GM18520 (cell line): ENCODE measurements around the gene TMEM141.
A peak's percentile ranks its signal among the peaks of the same experiment; 100 is the strongest.
"Not testable (repeated sequence)": the region's sequence is repeated elsewhere in the genome, so short reads cannot be mapped to it uniquely, and the experiment has no call there.

ENCODE experiments used
- ATAC-seq: cut with Tn5 transposase; IDR thresholded peaks from one replicate; pipeline ENCODE4 v1.9.1; 2021; ENCODE audit not compliant: unreplicated experiment

TMEM141 gene

GRCh38 chr9:136831002-136831719, 40.0 kb downstream of the TMEM141 start:
- no peak for ATAC-seq

- no peak for ATAC-seq
Measured at GRCh38 chr9:136831720-136832104, 40.6 kb downstream of the TMEM141 start.

DNA sequence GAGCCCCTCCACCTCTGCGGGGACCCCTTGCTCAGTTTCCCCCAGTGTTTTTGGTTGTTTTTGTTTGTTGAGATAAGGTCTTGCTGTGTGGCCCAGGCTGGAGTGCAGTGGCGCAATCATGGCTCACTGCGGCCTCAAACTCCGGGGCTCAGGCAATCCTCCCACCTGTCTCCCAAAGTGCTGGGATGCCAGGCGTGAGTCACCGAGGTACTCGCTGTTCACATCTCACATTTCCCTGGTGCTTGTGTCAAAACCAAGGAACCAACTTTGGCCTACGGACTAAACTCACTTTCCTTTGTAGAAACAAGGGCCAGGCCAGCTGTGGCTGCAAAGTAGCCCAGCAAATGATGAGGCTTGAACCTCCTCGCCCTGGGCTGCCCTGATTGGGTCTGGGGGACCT, 41.4 kb downstream of the TMEM141 start:
- no peak for ATAC-seq

- ATAC-seq: not testable (repeated sequence)
Measured at GRCh38 chr9:136833381-136834048, 42.4 kb downstream of the TMEM141 start.

DNA sequence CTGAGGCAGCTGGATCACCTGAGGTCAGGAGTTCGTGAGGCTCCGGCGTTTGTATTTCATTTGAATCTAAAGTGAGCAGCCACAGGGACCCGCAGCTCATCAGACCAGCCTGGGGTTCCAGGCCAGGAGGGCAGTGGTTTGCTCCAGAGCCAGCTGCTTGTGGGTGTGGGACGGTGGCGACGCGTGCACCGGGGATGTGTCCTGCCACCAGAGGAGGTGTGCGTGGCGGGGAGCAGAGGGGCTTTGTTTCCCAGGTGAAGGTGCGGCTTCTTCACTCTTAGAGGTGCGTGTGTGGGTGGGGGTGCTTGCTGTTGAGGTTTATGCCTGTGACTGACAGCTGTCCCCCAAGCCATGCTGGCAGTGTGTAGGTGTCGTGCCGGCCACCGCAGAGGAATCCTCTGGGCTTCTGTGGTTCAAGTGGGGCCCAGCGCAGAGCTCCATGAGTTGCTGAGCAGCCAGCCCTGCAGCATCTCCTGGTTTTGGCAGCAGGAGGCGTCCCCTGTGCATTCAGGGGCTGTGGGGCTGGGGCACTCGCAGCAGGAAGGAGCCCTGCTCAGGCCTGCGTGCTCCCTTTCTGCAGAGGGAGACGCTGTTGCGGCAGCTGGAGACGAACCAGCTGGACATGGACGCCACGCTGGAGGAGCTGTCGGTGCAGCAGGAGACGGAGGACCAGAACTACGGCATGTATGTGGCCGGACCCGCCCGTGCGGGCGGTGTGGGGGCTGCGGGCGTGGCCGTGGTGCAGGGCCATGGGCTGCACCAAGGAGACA, 44.2 kb downstream of the TMEM141 start:
- no peak for ATAC-seq

DNA sequence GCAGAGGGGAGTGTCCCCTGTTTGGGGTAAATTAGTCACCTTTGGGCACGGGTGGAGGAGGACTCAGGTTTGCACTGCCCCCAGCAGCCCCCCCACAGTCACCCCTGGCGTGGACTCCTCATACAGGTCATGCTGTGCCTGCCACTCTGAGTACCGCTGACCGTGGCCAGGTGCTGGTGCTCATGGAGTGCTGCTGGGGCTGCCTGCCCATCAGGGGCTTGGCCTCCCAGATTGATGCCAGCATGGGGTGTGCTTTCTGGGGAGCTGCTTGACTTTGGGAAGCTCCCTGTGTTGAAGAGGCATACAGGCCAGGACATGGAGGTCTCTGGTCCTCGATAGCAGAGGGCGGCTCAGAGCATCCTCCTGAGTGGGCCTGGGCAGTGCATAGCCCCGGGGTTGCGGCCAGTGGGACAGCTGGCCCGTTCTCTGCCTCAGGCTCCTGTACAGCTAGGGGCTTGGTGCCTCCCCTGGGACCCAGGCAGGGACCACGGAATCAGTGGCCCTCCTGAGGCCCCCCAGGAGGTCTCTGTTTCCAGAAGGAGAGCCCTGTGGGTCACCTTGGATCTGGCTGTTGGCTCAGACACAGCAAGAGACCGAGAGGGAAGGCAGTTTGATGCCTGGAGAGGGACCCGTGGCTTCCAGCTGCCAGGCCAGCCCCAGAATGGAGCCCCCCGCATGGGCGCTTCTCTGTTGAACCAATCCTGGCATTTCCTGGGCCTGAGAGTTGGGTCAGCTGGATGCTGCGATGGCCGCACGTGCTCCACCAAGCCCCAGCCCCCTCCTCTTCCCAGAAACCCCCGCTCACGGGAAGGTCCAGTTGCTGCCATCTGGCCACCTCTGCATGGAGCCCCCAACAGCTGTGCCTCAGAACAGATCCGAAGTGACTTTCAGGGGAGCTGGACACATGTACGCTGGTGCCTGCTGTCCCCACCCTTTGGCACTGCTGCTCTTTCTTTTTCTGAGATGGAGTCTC, 45.1 kb downstream of the TMEM141 start:
- no peak for ATAC-seq

DNA sequence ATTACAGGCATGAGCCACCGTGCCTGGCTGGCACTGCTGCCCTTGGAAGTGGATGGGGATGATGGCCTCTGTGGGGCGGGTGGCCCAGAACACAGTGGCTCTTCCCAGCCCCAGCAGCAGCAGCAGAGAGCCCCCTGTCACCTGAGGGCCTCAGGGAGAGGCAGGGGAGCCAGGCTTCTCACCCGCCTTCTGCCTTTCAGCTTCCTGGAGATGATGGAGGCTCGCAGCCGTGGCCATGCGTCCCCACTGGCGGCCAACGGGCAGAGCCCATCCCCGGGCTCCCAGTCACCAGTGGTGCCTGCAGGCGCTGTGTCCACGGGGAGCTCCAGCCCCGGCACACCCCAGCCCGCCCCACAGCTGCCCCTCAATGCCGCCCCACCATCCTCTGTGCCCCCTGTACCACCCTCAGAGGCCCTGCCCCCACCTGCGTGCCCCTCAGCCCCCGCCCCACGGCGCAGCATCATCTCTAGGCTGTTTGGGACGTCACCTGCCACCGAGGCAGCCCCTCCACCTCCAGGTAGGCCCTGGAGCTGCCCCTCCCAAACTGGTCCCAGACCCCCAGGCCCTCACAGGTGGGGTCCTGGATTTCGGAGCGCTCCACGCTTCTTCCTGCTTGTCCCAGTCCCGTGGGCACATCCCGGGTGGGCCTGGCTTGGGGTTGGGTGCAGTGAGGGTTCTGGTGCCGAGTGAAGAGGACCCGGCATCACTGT, 46.2 kb downstream of the TMEM141 start:
- ATAC-seq: no peak

GRCh38 chr9:136837856-136838277, 46.7 kb downstream of the TMEM141 start:
- not testable (repeated sequence) for ATAC-seq

DNA sequence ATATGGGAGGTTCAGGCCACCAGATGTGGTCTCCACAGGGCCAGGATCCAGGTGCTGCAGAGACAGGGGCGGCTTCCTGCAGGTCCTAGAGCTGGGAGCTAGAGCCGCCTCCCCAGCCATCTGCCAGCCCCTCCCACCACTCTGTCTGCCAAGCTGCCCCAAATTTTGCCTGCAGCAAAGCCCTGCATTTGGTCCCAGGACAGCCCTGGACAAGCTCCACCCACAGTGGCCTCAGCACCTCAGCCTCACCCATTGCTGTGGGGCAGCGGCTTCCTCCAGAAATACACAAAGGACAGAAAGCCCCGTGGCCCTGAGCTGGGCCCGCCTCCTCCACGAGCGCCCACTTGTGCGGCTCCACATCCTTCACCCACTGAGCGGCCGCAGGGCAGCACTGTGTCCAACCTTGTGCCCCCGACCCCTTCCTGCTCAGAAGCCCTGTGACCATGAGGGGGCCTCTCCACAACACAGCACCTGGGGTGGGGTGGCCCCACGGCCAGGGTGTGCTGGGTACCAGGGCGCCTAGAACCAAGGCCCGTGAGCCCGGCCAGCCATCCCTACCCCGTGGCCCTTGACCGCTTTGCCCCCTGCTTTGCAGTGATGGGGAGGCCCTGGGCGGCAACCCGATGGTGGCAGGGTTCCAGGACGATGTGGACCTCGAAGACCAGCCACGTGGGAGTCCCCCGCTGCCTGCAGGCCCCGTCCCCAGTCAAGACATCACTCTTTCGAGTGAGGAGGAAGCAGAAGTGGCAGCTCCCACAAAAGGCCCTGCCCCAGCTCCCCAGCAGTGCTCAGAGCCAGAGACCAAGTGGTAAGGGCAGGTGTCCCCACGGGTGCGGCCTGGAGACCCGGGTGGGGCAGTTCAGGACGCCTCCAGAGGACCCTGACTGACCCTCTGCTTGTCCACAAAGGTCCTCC, 47.4 kb downstream of the TMEM141 start:
- ATAC-seq: no peak

DNA sequence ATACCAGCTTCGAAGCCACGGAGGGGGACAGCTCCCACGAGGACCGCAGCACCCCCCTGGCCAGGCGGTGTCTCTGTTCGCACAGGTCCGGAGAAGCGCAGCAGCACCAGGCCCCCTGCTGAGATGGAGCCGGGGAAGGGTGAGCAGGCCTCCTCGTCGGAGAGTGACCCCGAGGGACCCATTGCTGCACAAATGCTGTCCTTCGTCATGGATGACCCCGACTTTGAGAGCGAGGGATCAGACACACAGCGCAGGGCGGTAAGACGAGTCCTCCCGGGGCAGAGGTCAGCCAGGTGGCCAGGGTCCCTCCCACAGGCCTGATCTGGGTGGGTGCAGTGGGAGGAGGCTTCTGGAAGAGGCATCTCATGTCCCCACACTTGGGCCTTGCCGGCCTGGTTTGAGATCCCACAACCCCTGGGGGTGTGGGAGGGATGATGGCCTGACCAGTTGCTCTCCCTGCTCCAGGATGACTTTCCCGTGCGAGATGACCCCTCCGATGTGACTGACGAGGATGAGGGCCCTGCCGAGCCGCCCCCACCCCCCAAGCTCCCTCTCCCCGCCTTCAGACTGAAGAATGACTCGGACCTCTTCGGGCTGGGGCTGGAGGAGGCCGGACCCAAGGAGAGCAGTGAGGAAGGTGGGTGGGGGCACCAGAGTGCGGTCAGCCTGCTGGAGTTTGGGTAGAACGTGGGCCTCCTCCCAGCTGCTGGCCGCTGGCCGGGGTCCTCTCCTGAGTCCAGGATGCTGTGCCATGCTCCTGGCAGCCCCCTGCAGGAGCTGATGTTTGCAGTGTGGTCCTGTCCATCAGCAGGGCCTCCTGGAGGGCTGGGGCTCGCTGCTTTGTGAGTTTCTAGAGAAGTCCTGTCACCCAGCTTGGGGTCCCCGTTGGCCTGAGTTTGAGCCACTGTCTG, 48.3 kb downstream of the TMEM141 start:
- ATAC-seq: no peak

DNA sequence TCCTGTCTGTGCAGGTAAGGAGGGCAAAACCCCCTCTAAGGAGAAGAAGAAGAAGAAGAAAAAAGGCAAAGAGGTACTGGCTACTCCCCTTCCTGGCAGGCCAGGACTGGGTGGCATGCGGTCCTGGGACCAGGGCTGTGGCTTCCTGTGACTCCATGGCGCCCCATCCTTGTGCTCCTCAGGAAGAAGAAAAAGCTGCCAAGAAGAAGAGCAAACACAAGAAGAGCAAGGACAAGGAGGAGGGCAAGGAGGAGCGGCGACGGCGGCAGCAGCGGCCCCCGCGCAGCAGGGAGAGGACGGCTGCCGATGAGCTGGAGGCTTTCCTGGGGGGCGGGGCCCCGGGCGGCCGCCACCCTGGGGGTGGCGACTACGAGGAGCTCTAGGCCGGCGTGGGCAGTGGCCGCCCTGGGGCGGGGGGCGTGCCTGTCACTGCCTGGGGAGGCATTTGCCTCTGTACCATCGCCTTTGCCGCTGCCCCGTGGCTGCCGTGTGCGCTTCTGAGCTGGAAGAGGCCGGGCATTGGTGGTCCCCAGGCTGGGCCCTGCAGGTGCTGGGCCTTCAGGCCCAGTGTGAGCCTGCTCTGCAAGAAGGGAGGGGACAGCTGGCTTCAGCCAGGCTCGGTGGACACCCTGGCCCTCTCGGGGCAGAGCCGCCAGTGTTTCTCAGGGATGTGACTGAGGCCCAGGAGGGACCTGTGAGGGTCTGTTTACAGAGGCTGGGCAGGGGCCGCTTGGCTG, 49.2 kb downstream of the TMEM141 start:
- ATAC-seq: no peak

DNA sequence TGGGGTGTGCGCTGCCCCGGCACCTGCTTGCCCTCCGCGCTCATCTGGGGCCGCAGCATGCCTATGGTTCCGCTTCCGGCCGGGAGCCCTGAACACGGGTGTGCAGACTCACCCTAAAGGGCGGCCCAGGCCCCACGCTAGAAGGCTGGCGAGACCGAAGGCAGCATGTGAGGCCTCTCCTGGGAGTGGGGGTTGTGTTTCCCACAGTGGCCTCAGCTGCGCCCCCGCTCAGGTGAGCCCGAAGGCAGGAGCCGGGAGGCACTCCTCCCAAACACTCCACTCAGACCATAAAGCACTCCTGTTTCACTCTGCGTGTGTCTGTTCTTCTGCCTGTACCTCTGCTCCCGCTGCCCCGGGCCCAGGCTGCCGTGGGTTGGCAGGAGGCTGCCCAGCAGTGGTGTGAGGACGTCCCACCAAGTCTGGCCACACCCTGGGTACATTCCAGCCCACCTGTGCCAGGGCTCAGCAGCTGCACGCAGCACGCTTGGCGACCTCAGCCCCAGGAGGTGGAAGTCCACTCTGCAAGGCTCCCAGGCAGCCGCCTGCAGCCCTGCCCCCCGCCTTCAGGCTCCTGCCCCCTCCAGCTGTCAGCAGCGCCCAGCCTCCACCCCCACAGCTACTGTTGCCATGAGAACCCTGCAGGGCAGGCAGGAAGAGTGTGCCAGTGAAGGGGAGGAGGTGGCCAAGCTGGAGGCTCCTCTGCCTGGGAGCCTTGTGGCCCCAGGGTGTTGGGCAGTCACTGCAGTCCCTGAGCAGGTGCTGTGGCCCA, 49.9 kb downstream of the TMEM141 start:
- ATAC-seq: no peak

- not testable (repeated sequence) for ATAC-seq
Measured at GRCh38 chr9:136841646-136842379, 50.7 kb downstream of the TMEM141 start.

GRCh38 chr9:136842380-136842948, 51.3 kb downstream of the TMEM141 start, which contains the start of gene AJM1:
Gene AJM1, plus strand, starts transcription at chr9:136842478. Its CDS starts 1,937 bp downstream, at chr9:136844415.
- ATAC-seq: peak; percentile 43
